Spinal cord (tissue), 10 donors: Measurements from ENCODE around the gene FAM174A. TPM values are rescaled to one million over a fixed set of nuclear protein-coding genes. Genes with fewer than 3 reads are reported as not detected.
A peak's percentile ranks its signal among the peaks of the same experiment; 100 is the strongest.

ENCODE experiments used
- DNase-seq, 6 donors: peaks; one replicate each; pipeline versions ENCODE4 v3.0.0 to v3.0.0-alpha.2; 2013 to 2015; ENCODE audit warnings: low spot score in 6 of 6, low read depth in 4 of 6
- H3K27ac ChIP-seq: one replicate; pipeline ENCODE4 v1.5.1; 2013; ENCODE audit warnings: low read depth, low read length, control low read depth
- H3K27me3 ChIP-seq: one replicate; pipeline ENCODE4 v1.6.1; 2013; ENCODE audit warnings: low read length; ENCODE audit not compliant: control insufficient read depth, insufficient read depth
- H3K36me3 ChIP-seq: one replicate; pipeline ENCODE4 v1.6.1; 2013; ENCODE audit warnings: low read length; ENCODE audit not compliant: control insufficient read depth, insufficient read depth
- H3K4me1 ChIP-seq: one replicate; pipeline ENCODE4 v1.6.1; 2013; ENCODE audit warnings: low read length; ENCODE audit not compliant: control insufficient read depth, insufficient read depth
- H3K4me3 ChIP-seq: one replicate; pipeline ENCODE4 v1.5.1; 2013; ENCODE audit warnings: low read depth, low read length, control low read depth
- H3K9me3 ChIP-seq: one replicate; pipeline ENCODE4 v1.6.1; 2013; ENCODE audit warnings: low read length; ENCODE audit not compliant: control insufficient read depth, insufficient read depth
- WGBS: methylation state at CpG from one replicate; pipeline ENCODE4 v1.1.5; 2013; ENCODE audit warnings: missing lambda C conversion rate; ENCODE audit not compliant: insufficient coverage; 5-methylcytosine and 5-hydroxymethylcytosine counted together
- long read RNA-seq, 4 donors: transcript quantifications; one replicate each; lab custom pipeline, GENCODE V29; 2026
- polyA plus RNA-seq, 2 donors: library from polyadenylated mRNA; unstranded; fragments of 120-200 nt; gene quantifications; one replicate each; pipeline ENCODE4 v1.2.1, GENCODE V29; 2013; ENCODE audit not compliant: insufficient read length in 2 of 2
- total RNA-seq, 2 donors: library from RNA; depleted of rRNA in 1 of 2; stranded (reverse); fragments of 120-200 nt in 1 of 2; fragments of >200 nt in 1 of 2; gene quantifications; one replicate each; pipeline versions ENCODE4 v1.2.3 to v1.2.4, GENCODE V29; 2013 to 2014
- donor health status: healthy.

FAM174A gene
- total RNA-seq (10 to 100 TPM; 21.3 to 26.3 TPM), polyA plus RNA-seq (10 to 100 TPM; 27.0 to 29.8 TPM)
- long read RNA-seq, donor 1, transcript FAM174A-201 (3 exons, 1,356 nt) = major isoform, 19 of 19 reads
- long read RNA-seq, donor 1, partial matches to known transcripts = 0 of 19 reads
- long read RNA-seq, donor 1, other reads (novel, unspliced or antisense) = 0 of 19 reads
- long read RNA-seq, donor 2, transcript FAM174A-201 (3 exons, 1,356 nt) = major isoform, 8 of 8 reads
- long read RNA-seq, donor 2, partial matches to known transcripts = 0 of 8 reads
- long read RNA-seq, donor 2, other reads (novel, unspliced or antisense) = 0 of 8 reads
- long read RNA-seq, donor 3, partial matches to known transcripts = 0 of 4 reads
- long read RNA-seq, donor 3, other reads (novel, unspliced or antisense) = 0 of 4 reads
- long read RNA-seq, donor 4, transcript FAM174A-201 (3 exons, 1,356 nt) = major isoform, 45 of 45 reads
- long read RNA-seq, donor 4, partial matches to known transcripts = 0 of 45 reads
- long read RNA-seq, donor 4, other reads (novel, unspliced or antisense) = 0 of 45 reads

- Histone ChIP-seq H3K27ac (peak within 1 kb of the TSS; percentile 94), H3K4me3 (peak within 1 kb of the TSS; percentile 96), H3K27me3 (no peaks in the 10 kb centered on the region), H3K4me1 (peaks cover 4% of the 10 kb centered on the region), H3K9me3 (no peaks in the 10 kb centered on the region), H3K36me3 (no peaks in the 10 kb centered on the region)
- 1% methylated on average over 62 of the region's 62 CpGs for WGBS
- DNase-seq = peak; percentile 98 to 99 (median 98)
Observed at GRCh38 chr5:100535060-100536005, at the start of gene FAM174A. FAM174A (plus strand) TSS chr5:100535374; CDS start chr5:100535531, 157 bp downstream.

GRCh38 chr5:100493996-100494395 lies 41.2 kb upstream of the FAM174A start:
- WGBS = no CpG with 5 or more reads among the region's 1 CpG
- Histone ChIP-seq H3K4me1 (no peaks in the 10 kb centered on the region), H3K27ac (no peak overlapping the region), H3K4me3 (no peak overlapping the region), H3K27me3 (no peaks in the 10 kb centered on the region), H3K9me3 (no peaks in the 10 kb centered on the region), H3K36me3 (no peaks in the 10 kb centered on the region)
- DNase-seq = no peak

GRCh38 chr5:100496296-100496695 lies 38.9 kb upstream of the FAM174A start:
- H3K4me1 ChIP-seq = no peaks in the 10 kb centered on the region
- no peaks in the 10 kb centered on the region for H3K27me3 ChIP-seq
- H3K27ac ChIP-seq = no peak overlapping the region
- DNase-seq = peak in 1 of 6 donors; percentile 3
- no peaks in the 10 kb centered on the region for H3K9me3 ChIP-seq
- no peak overlapping the region for H3K4me3 ChIP-seq
- no CpG with 5 or more reads among the region's 1 CpG for WGBS
- H3K36me3 ChIP-seq = no peaks in the 10 kb centered on the region

GRCh38 chr5:100502684-100503083 lies 32.5 kb upstream of the FAM174A start:
- WGBS = no CpG with 5 or more reads among the region's 2 CpGs
- DNase-seq = no peak
- no peaks in the 10 kb centered on the region for H3K9me3 ChIP-seq
- H3K36me3 ChIP-seq = no peaks in the 10 kb centered on the region
- H3K27ac ChIP-seq = no peak overlapping the region
- H3K4me1 ChIP-seq = no peaks in the 10 kb centered on the region
- H3K4me3 ChIP-seq = no peak overlapping the region
- no peaks in the 10 kb centered on the region for H3K27me3 ChIP-seq

- Histone ChIP-seq H3K27me3 (no peaks in the 10 kb centered on the region), H3K36me3 (no peaks in the 10 kb centered on the region), H3K4me1 (no peaks in the 10 kb centered on the region), H3K27ac (no peak overlapping the region), H3K4me3 (no peak overlapping the region), H3K9me3 (no peaks in the 10 kb centered on the region)
- peak in 1 of 6 donors; percentile 86 for DNase-seq
- 40% methylated on average over 1 of the region's 1 CpG for WGBS
Observed at GRCh38 chr5:100505984-100506670, 29.0 kb upstream of the FAM174A start.

- WGBS = 89% methylated on average over 1 of the region's 1 CpG
Observed at GRCh38 chr5:100516285-100516684, 18.9 kb upstream of the FAM174A start.

GRCh38 chr5:100517301-100517974 lies 17.7 kb upstream of the FAM174A start:
- Histone ChIP-seq H3K36me3 (no peaks in the 10 kb centered on the region), H3K27ac (no peak overlapping the region), H3K4me1 (no peaks in the 10 kb centered on the region), H3K27me3 (no peaks in the 10 kb centered on the region), H3K4me3 (no peak overlapping the region), H3K9me3 (no peaks in the 10 kb centered on the region)
- 84% methylated on average over 5 of the region's 5 CpGs for WGBS
- DNase-seq = no peak

More at GRCh38 chr5:100516285-100516684, 18.9 kb upstream of the FAM174A start:
- Histone ChIP-seq H3K27ac (no peak overlapping the region), H3K4me1 (no peaks in the 10 kb centered on the region), H3K9me3 (no peaks in the 10 kb centered on the region), H3K4me3 (no peak overlapping the region), H3K27me3 (no peaks in the 10 kb centered on the region), H3K36me3 (no peaks in the 10 kb centered on the region)
- DNase-seq = no peak

- Histone ChIP-seq H3K9me3 (peaks cover 2% of the 10 kb centered on the region), H3K36me3 (no peaks in the 10 kb centered on the region), H3K27me3 (no peaks in the 10 kb centered on the region), H3K4me1 (no peaks in the 10 kb centered on the region), H3K4me3 (no peak overlapping the region), H3K27ac (no peak overlapping the region)
- no peak for DNase-seq
- no CpG with 5 or more reads among the region's 3 CpGs for WGBS
Observed at GRCh38 chr5:100518377-100518776, 16.8 kb upstream of the FAM174A start.

GRCh38 chr5:100519075-100519474 lies 16.1 kb upstream of the FAM174A start:
- Histone ChIP-seq H3K27me3 (no peaks in the 10 kb centered on the region), H3K4me3 (no peak overlapping the region)

More at GRCh38 chr5:100519075-100519474, 16.1 kb upstream of the FAM174A start:
- no peak for DNase-seq
- H3K4me1 ChIP-seq = no peaks in the 10 kb centered on the region
- peaks cover 2% of the 10 kb centered on the region for H3K9me3 ChIP-seq
- no peak overlapping the region for H3K27ac ChIP-seq
- H3K36me3 ChIP-seq = no peaks in the 10 kb centered on the region
